RPMI7951 (cell line): ENCODE results near the gene FAM163B. TPM values are rescaled to one million over a fixed set of nuclear protein-coding genes. Genes with fewer than 3 reads are reported as not detected.
A peak's percentile ranks its signal among the peaks of the same experiment; 100 is the strongest.

Experiments
- DNase-seq: peaks from one replicate; pipeline ENCODE4 v3.0.0-alpha.2; 2012; ENCODE audit warnings: low read depth
- total RNA-seq: library from RNA; depleted of rRNA; stranded (reverse); fragments of >200 nt; shearing (Covaris generic); gene quantifications from 2 replicates; pipeline ENCODE4 v1.2.3, GENCODE V29; 2014

FAM163B gene
- total RNA-seq, 1 experiment from 2014 or later: 1.1 TPM

DNA sequence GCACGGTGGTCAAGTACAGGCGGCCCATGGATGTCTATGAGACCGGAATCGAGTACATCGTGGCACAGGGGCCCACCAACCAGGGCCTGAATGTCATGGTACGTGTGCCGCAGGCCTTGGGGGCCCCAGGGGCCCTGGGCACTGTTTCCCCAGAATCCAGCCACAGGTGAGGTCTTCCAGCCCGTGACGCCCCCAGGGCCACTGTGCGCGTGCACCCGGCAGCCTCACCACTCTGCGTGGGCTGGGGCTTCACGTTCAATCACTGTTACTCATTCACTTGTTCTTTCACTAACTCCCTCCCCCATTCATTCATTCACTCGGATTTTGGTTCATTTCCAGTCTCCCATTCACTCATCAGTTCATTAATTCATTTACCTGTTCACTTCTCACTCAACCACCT, 62.1 kb downstream of the FAM163B start:
- DNase-seq: no peak

DNA sequence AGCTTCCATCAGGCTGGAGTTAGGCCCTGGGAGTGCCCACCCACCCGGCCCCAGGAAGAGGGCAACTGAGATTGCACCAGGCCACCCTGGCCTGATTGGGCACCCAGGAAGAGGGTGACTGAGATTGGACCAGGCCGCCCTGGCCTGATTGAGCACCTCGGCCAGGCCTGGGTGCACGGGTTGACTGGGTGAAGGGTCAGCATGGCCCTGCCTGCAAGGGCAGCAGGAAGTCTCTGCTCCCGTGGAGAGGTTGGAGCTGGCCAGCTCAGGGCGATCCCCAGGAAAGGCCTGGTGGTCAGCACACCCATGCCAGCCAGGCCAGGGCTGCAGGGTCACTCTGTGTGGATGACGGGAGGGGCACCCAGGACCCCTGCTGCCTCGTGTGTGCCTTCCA, 62.9 kb downstream of the FAM163B start:
- no peak for DNase-seq

DNA sequence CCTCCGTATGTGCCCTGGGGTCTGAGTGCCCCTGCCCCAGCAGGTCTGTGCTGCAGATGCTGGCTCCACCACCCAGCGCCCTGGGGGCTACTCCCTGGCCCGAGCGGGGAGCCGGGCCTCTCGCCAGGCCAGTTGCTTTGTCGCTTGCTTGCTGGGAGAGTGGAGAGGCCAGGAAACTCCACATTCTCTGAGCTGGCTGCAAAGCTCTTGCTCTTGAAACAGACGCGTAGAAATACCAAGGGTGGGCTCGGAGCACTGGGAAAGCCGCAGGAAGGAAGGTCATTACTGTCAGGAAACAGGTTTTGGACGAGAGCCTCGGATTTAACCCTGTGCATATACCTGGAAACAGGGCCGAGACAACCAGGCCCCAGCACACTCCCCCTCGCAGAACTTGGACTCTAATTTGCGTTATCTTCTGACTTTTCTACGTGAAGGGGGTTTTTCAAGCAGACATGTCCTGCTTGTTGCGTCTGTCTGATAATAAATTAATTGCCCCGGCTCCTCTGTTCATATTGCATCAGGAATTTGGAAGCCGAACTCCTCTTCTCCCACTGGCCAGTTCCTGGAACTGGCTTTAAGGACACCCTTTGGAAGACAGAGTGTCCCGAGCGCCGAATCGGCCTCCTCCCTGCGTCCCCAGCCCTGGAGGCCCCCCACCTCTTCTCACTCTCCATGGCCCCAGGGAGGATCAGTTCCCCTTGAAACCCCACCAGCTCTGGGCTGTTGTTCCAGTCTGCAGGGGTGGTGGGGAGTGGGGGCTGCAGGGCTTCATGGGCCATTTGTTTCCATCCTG, 63.5 kb downstream of the FAM163B start:
- DNase-seq: no peak

DNA sequence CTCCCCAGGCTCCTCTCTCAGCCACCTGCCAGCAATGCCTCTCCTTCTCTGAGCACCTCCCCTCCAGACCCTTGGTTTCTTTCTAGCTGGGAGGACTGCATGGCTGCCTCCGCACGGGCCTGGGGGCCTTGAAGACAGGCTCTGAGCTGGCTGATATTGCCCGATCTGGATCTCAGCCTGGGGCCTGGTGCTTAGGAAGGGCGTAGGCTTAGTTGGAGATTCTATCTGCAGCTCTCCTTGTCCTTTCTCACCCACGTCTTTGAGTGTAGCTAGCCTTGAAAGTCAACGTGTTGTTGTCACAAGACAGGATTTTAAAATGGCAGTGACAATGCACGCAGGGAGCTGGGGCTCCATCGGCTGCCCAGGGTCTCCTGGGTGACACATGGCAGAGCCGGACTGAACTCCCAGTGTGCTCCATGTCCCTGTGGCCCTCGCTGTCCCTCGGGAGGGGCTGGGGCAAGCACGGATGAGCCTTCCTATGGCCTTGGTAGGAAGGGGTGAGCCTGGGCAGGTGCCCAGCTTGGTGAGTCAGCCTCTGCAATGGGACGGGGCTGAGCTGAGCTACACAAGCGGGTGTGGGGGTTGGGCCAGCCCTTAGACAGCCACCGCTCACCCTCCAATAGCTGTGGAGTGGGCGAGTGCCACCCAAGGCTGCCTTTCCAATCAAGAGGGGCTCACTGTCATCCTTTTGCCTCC, 65.3 kb downstream of the FAM163B start:
- DNase-seq: no peak

DNA sequence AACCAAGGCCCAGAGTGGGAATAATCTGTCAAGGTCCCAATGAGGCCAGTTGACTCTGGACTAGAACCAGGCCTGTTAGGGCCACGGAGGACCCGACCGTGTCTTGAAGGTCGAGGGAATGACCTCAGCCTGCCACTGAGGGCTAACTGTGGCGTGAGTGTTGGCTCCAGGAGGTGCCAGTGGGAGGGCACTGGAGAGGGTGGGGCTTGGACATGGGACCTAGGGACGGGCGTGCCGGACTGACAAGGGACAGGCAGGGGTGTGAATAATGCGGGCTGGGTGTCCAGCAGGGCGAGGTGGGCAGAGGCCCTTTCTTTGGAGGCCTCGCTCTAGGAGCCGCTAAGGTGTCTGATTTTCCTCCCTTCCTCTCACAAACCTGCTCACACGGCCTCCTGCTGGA, 67.2 kb downstream of the FAM163B start:
- no peak for DNase-seq

DNA sequence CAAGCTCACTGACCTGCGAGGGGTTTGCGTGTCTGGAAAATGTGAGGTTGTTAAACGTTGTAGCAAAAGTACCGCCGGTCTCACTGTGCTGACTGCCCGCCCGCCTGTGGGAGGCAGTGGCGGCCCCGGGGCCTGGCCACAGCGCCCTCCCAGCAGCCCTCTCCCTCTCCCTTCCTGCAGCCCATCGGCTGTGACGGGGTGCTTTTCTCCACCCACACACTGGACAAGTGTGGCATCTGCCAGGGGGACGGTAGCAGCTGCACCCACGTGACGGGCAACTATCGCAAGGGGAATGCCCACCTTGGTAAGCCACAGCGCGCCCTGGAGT, 68.5 kb downstream of the FAM163B start:
- DNase-seq: no peak

DNA sequence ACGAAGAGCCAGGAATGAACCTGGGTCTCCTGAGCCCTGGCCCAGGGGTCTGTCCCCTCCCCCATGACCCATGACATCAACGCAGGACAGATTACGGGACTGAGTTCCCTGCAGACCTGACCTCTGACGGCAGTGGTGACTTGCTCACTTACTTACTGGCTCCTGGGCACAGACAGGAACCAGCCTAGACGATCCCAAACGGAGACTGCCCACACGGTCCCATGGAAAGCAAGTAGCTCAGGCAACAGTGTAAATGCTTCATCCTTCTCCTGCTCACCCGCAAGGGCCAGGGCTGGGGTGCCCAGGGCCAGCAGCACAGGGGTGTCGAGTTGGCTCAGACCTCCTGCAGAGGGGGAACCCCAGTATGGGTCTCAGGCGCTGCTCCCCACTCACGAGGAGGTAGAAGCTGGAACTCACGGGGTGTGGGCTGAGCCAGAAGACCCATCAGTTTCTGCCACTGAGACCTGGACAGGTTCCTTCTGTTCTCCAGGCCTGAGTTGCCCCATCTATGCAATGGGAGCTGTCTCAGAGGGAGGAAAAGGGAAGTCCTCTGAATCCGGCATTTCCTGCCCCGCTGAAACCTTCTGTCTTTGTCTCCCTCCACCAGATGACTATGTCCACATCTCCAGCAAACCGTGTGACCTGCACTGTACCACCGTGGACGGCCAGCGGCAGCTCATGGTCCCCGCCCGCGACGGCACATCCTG, 69.0 kb downstream of the FAM163B start:
- no peak for DNase-seq

DNA sequence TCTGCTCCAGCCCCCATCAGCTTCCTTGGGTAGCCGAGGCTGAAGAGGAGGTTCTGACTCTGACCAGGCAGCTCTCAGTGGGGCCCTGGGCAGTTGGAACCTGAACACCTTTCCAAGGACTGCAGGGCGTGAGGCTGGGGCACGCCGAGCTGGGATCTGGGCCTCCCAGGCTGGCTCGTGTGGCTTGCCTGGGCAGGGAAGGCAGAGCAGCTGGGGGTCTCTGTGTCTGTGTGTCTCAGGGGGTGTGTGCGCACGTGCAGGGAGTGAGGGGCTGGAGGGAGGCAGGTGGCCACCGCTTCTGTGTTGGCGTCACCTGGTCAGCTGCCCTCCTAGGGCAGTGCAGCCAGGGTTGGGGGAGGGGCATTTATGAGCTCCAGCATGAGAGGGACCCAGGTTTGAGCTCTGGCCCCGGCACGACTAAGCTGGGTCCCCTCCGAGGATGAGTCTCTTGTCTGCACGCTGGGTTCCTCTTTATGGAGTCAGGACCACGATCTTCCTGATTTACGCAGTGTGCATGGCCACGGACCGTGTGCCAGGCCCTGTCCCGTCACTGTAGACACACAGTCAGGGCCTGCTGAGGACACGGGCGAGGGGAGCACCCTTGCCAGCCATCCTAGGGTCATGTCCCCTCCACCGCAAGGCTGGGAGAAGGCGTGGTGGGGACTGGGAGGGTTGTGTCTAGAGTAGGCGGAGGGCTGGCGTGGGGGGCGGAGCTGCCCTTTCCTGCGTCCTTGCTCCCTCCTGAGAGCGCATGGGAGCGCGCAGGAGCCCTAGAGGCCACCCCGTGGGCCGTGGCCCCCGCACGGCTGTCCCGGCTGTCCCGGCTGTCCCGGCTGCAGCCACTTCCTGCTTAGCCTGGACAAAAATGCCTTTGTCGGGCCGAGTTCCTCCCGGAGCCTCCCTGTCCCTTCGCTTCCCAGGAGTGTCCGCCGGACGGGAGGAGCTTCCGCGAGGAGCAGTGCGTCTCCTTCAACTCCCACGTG, 70.0 kb downstream of the FAM163B start:
- DNase-seq: no peak

DNA sequence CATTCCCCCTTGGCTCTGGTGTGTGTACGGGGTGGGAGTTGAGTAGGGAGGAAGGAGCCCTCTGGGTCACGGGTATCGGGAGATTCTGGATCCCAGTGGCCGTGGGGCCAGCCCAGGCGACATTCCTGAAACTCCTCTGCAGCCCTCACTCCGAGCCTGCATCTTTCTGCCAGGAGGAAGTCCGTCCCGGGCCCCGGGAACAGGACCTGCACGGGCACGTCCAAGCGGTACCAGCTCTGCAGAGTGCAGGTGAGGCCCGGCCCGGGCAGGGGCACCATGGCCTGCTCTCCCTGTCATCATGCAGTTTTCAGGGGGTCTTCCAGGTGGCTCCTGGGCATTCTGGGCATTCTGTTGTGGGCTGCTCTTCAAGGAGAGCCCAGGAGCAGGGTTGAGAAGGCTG, 71.0 kb downstream of the FAM163B start:
- no peak for DNase-seq

DNA sequence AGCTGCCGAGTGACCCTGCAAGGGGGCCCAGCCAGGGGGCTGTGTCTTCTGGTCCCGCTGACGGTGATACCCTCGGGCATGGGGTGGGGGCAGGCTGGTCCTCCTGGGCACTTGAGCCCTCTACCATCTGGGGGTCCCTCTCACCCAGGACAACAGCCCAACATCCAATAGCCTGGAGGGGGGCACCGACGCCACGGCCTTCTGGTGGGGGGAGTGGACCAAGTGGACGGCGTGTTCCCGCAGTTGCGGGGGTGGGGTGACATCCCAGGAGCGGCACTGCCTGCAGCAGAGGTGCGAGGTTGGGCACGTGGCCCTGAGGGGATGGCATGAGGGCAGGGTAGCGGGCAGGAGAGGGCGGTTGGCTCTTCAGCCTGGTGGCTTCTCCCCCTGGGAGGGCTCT, 71.9 kb downstream of the FAM163B start:
- DNase-seq: no peak

DNA sequence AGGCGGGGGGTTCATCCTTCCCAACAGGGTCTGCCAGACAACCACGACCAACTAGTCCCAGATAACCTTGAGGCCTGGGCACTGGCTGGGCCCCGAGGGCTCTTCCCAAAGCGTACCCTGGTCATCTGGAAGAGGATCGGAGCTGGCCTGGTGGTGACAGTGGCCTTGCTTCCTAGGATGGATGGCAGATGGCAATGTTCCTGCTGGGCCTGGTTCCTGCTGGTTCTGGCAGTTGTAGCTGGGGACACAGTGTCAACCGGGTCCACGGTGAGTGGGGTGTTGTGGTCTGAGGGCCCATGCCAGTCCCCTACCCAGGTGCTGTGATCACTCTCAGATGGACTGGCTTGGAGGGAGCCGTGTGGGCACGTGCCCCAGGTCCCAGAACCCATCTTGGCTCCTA, 72.7 kb downstream of the FAM163B start:
- DNase-seq: no peak

DNA sequence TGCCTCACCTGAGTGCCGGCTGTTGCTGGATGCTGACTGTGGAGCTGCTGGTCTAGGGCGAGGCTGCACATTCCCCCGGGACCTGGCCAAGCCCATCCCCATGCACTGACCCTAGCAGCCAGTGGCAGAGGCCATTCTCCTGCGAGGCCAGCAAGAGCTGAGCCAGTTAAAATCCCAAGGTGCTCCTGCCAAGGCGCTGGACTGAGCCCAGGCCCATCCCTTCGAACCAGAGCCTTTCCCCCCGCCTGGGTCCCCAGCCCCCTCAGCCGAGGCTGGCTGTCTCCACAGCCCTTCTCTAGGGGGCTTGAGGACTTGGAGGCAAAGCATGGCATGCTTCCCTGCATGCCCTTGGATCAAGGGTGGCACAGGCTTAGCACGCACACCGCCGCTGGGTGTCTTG, 73.1 kb downstream of the FAM163B start:
- no peak for DNase-seq

DNA sequence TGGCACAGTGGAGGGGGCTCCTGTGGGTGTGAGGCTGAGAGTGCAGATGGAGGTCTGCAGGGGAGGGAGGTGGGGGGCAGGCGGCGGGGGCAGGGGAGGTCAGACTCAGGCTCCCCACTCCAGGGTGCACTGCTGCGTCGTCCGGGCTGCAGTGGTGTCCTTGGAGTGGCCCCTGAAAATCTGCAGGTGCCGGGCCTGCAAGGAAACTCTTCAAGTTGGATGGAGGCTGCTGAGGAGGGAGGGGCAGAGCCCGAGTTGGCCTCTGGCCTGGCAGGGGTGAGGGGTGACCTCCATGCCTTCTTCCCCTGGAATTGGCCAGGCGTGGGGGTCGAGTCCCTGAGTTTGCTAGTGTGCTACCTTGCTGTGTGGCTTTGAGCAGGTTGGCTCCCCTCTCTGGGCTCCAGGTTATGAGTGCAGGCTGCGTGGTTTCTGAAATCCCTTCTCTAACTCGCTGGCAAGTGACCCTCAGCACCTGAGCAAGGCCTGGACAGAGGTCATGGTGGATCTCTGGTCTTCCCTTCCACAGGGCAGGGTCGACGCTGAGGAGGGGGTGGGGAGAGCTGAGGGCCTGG, 73.8 kb downstream of the FAM163B start:
- DNase-seq: no peak

DNA sequence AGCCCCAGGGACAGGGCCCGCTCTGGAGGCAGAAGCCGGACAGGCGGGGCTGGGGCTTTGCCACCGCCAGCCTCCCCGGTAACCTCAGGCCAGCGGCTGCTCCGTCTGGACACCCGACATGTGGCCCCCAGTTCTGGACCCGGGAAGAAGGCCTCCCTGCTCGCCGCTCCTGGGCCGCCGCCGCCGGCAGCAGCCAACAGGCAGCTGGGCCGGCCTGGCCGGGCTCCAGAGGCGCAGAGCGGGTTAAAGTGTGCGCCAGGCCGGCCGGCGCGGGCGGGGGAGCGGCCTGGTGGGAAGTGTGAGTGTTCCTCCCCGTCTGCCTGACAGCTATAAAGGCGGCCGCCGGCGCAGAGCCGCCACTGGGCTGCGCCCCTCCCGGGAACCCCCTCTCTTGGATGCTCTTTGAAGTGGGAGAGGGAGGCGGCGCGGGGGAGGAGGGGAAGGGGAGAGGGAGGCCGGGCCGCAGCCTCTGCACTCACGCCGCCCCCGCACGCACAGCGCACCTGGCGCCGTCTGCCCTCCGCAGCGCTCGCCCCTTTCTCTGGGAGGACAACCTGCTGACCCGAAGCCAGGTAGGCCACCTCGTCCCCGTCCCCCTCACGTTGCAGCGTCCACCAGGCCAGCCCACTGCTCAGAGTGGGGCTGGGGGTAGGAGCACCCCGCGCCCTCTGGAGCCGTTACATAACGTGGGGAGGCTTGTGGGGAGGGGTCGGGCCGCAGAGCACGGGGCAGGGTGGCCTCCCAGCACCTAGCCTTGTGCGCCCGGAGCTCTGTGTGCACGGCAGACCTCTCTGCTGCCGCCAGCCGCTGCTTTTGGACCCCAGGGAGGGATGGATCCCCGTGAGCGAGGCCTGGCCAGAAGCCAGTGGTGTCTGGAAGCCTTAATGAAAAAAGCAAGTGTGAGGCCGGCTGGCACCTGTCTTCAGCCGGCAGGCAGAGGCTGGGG, 74.6 kb downstream of the FAM163B start, which contains the start of gene ADAMTSL2:
Gene ADAMTSL2 (plus strand): TSS at position 359 of the 946 bp plus-strand sequence. CDS start 2,009 bp downstream, outside the sequence.
- DNase-seq: peak; percentile 85

DNA sequence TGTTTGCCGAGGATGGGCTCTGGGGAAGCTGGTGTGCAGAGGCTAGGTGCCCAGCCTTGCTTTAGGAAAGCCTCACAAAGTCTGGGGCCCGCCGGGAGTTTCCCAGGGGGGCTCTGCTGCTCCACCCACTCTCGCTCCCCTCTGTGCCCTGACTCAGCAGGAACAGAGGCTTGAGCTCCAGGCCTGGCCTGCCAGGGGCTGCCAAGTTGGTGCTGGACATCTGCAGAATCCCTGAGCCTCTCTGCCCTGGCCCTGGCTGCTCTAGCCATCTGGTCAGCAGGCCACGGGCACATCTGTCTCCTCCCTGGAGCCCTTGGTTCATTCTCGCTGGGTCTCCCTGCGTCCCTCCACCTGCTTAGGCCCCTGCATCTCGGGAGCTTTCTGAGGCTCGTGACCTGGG, 75.3 kb downstream of the FAM163B start:
- peak; percentile 83 for DNase-seq

DNA sequence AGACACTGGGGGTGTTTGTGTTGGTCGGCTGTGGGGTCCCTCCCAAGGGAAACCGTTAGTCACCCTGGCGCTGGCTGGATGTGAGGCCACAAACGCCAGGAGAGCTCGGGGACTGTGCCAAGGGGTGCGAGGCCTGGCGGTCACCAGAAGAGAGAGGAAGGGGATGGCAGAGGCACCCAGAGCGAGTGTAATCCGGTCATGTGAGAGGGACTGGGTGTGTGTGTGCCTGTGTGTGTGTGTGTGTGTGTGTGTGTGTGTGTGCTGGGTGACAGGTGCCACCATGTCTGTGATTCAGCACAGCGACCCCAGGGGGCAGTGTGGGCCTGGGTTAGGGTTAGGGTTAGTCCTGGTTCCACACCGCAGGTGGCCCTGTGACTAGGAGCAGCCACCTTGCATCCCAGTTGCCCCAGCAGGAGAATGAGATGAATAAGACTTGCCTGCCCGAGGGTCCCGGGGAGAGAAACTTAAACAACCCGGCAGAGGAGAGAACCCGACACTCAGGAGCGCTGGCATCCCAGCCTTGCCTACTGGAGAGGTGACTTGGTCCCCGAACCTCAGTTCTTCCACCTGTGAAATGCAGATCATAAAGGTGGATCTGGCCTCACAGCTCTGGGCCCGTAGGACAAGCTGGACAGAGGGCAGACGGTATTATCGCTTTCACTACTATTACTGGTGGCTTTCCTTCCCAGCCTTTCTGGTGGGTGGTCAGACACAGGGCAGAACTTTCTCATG, 76.1 kb downstream of the FAM163B start:
- DNase-seq: peak; percentile 46

DNA sequence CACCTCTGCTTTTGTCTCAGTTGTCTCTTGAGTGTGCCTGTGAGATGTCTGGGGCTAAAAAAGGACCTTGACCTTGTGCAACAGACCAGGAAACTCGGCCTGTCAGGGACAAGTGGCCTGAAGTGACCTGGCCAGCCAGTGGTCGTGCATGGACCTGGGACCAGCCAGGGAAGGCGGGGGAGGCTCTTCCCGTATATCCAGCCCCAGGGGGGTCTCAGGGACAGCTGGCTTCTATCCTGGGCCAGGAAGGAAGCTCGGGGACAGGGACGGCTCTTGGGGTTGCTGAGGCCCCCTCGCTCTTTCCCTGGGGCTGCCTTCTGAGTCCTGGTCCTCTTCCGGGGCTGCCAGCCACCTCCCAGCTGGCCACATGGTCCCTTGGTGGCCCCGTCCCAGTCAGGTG, 77.9 kb downstream of the FAM163B start:
- DNase-seq: no peak

DNA sequence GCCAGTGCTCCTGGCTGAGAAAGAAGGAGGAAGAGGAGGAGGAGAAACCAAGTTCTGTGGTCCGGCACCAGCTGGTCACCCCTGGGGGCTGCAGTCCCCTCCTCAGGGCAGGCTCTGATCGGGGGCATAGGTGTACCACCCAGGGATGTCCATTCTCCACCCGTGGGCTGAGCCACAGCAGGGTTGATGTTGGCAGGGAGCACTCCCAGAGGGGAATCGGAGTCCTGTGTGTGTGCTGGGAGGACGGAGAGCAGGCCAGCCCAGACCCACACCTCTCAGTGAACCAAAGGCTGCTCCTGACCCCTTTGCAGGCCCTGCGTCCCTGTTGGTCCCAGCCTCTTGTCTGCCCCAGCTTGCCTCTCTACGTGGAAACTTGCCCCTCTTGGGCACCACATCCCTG, 79.3 kb downstream of the FAM163B start:
- DNase-seq: no peak

DNA sequence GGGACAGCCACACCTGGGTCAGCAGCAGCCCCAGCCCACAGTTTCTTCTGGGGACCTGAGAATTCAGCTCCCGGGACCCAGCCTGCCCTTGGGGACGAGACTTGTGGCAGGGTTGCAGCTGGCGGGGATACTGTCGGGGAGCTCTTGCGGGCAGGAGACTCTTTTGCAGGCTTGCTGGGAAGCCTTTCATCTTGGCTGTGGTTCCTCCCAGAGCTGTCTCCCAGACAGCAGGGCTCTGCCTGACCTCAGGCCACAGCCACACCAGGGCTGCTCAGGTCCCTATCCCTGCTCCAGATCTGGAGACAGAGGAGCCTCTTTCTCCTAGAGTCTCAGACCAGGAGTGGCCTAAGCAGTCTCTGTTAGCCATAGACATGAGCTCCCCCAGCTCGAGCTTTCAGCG, 79.7 kb downstream of the FAM163B start:
- DNase-seq: peak; percentile 27
